Colonic mucosa (tissue), 4 donors: Measurements from ENCODE around the gene SLC17A8. TPM values are rescaled to one million over a fixed set of nuclear protein-coding genes. Genes with fewer than 3 reads are reported as not detected.
"Not testable (repeated sequence)": the region's sequence is repeated elsewhere in the genome, so short reads cannot be mapped to it uniquely, and the experiment has no call there.

Experiments used
- DNase-seq: peaks from one replicate; pipeline ENCODE4 v3.0.0-alpha.2; 2020
- H3K27ac ChIP-seq: fragments of 200-600 bp; one replicate; pipeline ENCODE4 v1.8.0; 2021
- H3K27me3 ChIP-seq: fragments of 200-600 bp; one replicate; pipeline ENCODE4 v1.8.0; 2021
- H3K36me3 ChIP-seq: fragments of 200-600 bp; one replicate; pipeline ENCODE4 v1.8.0; 2021
- H3K4me1 ChIP-seq: fragments of 200-600 bp; one replicate; pipeline ENCODE4 v1.8.0; 2021; ENCODE audit warnings: mild to moderate bottlenecking
- H3K4me3 ChIP-seq: fragments of 200-600 bp; one replicate; pipeline ENCODE4 v1.8.0; 2021
- H3K9ac ChIP-seq, 2 donors: one replicate each; pipeline ENCODE4 v1.7.0; 2013; ENCODE audit warnings: control low read depth in 2 of 2, low read depth in 2 of 2, low read length in 2 of 2
- H3K9me3 ChIP-seq: fragments of 200-600 bp; one replicate; pipeline ENCODE4 v1.8.0; 2021
- CTCF ChIP-seq: fragments of 200-600 bp; IDR thresholded peaks from one replicate; pipeline ENCODE4 v1.8.0; 2022; ENCODE audit warnings: antibody characterized with exemption, mild to moderate bottlenecking
- intact Hi-C: fragments of 100-400 bp; cut with DNase I; formaldehyde crosslinking; loops from one replicate; pipeline ENCODE4 v1.14.1; 2022
- total RNA-seq, 2 donors: library from RNA; stranded (reverse); fragmentation: NEBNext Ultra II Directional in 1 of 2; extraction: Animal tissue kit (Norgen Biotek cat#: 25700) in 1 of 2; gene quantifications; one replicate each; pipeline ENCODE4 v1.2.1, GENCODE V29; 2021
- donor health status: healthy.
- donor health status: DM: no; HTN: no; CAD: no.
- donor health status: DM: no; HTN: no; CAD: no.

SLC17A8 gene
- total RNA-seq, 2 donors from 2014 or later: 0.91 to 3.3 TPM

- H3K27ac ChIP-seq: no peak overlapping the region
- H3K36me3 ChIP-seq: no peaks in the 10 kb centered on the region
- H3K4me1 ChIP-seq: no peaks in the 10 kb centered on the region
- no peak overlapping the region for H3K4me3 ChIP-seq
- H3K9me3 ChIP-seq: no peaks in the 10 kb centered on the region
- DNase-seq: no peak
- H3K27me3 ChIP-seq: no peaks in the 10 kb centered on the region
- TF ChIP-seq CTCF: no peak
- no peak overlapping the region for H3K9ac ChIP-seq
- intact Hi-C loops: loop anchor here (10.0 kb wide), 1 partner anchor 109 kb away; no protein-coding TSS in a partner anchor
Measured at GRCh38 chr12:100426145-100426544, 69.3 kb downstream of the SLC17A8 start.

- TF ChIP-seq CTCF: no peak
- intact Hi-C loops: loop anchor here (10.0 kb wide), 1 partner anchor 108 kb away; no protein-coding TSS in a partner anchor
- no peak for DNase-seq
- Histone ChIP-seq H3K9me3 (no peaks in the 10 kb centered on the region), H3K36me3 (no peaks in the 10 kb centered on the region), H3K27me3 (no peaks in the 10 kb centered on the region), H3K4me3 (no peak overlapping the region), H3K27ac (no peak overlapping the region), H3K9ac (no peak overlapping the region), H3K4me1 (no peaks in the 10 kb centered on the region)
Measured at GRCh38 chr12:100427078-100427477, 70.2 kb downstream of the SLC17A8 start.

GRCh38 chr12:100430251-100430650 is 73.4 kb downstream of the SLC17A8 start:
- H3K36me3 ChIP-seq, H3K4me1 ChIP-seq, H3K9me3 ChIP-seq, H3K9ac ChIP-seq, H3K4me3 ChIP-seq, intact Hi-C loops, H3K27ac ChIP-seq, DNase-seq, H3K27me3 ChIP-seq: not testable (repeated sequence)

- no peaks in the 10 kb centered on the region for H3K27me3 ChIP-seq
- no peak for DNase-seq
- no peak overlapping the region for H3K27ac ChIP-seq
- intact Hi-C loops: no loop called here
- no peak overlapping the region for H3K9ac ChIP-seq
- H3K9me3 ChIP-seq: no peaks in the 10 kb centered on the region
- H3K36me3 ChIP-seq: no peaks in the 10 kb centered on the region
- no peak for TF ChIP-seq CTCF
- no peak overlapping the region for H3K4me3 ChIP-seq
- H3K4me1 ChIP-seq: peaks cover 4% of the 10 kb centered on the region
Measured at GRCh38 chr12:100433701-100434100, 76.8 kb downstream of the SLC17A8 start.

- intact Hi-C loops: no loop called here
- Histone ChIP-seq H3K9me3 (no peaks in the 10 kb centered on the region), H3K4me1 (peaks cover 4% of the 10 kb centered on the region), H3K27me3 (no peaks in the 10 kb centered on the region), H3K36me3 (no peaks in the 10 kb centered on the region), H3K27ac (no peak overlapping the region), H3K4me3 (no peak overlapping the region), H3K9ac (no peak overlapping the region)
- no peak for DNase-seq
- TF ChIP-seq CTCF: no peak
Measured at GRCh38 chr12:100434177-100434576, 77.3 kb downstream of the SLC17A8 start.

- DNase-seq: no peak
- no peak overlapping the region for H3K27ac ChIP-seq
- no peak for TF ChIP-seq CTCF
Measured at GRCh38 chr12:100435957-100436356, 79.1 kb downstream of the SLC17A8 start.

More at GRCh38 chr12:100435957-100436356, 79.1 kb downstream of the SLC17A8 start:
- Histone ChIP-seq H3K9me3 (no peaks in the 10 kb centered on the region), H3K36me3 (no peaks in the 10 kb centered on the region), H3K27me3 (no peaks in the 10 kb centered on the region), H3K9ac (no peak overlapping the region), H3K4me3 (no peak overlapping the region), H3K4me1 (peaks cover 4% of the 10 kb centered on the region)
- intact Hi-C loops: no loop called here
